AG09309 (cell line): ENCODE measurements around the gene FAT4.

Experiments used
- DNase-seq: peaks from one replicate; pipeline ENCODE4 v3.0.0-alpha.2; 2010; ENCODE audit warnings: low read depth
- H3K4me3 ChIP-seq: 2 replicates; pipeline ENCODE4 v1.5.1; 2011; ENCODE audit warnings: mild to moderate bottlenecking, low read depth, low read length, moderate library complexity; ENCODE audit not compliant: control insufficient read depth
- CTCF ChIP-seq: IDR thresholded peaks from 2 replicates; pipeline ENCODE4 v1.5.1; 2011; ENCODE audit warnings: mild to moderate bottlenecking, low read depth, low read length, inconsistent platforms; ENCODE audit not compliant: insufficient read depth, control insufficient read depth; ENCODE audit errors: missing control alignments

Gene FAT4

GRCh38 chr4:125277790-125278189 is 37.0 kb upstream of the FAT4 start:
- DNase-seq: no peak
- no peak for TF ChIP-seq CTCF
- no peak overlapping the region for H3K4me3 ChIP-seq

GRCh38 chr4:125280892-125281403 is 33.8 kb upstream of the FAT4 start:
- DNase-seq: no peak
- no peak for TF ChIP-seq CTCF
- H3K4me3 ChIP-seq: no peak overlapping the region

- DNase-seq: peak; percentile 13
- peak; percentile 32 for TF ChIP-seq CTCF
- H3K4me3 ChIP-seq: no peak overlapping the region
Observed at GRCh38 chr4:125283707-125284279, 31.0 kb upstream of the FAT4 start.

GRCh38 chr4:125297116-125297515 is 17.6 kb upstream of the FAT4 start:
- no peak for DNase-seq
- TF ChIP-seq CTCF: no peak
- no peak overlapping the region for H3K4me3 ChIP-seq

- no peak for TF ChIP-seq CTCF
- H3K4me3 ChIP-seq: no peak overlapping the region
- DNase-seq: no peak
Observed at GRCh38 chr4:125303058-125303457, 11.7 kb upstream of the FAT4 start.

GRCh38 chr4:125303821-125304220 is 10.9 kb upstream of the FAT4 start:
- TF ChIP-seq CTCF: no peak

GRCh38 chr4:125306112-125306511 is 8.6 kb upstream of the FAT4 start:
- TF ChIP-seq CTCF: no peak
- H3K4me3 ChIP-seq: no peak overlapping the region
- no peak for DNase-seq

More at GRCh38 chr4:125303821-125304220, 10.9 kb upstream of the FAT4 start:
- H3K4me3 ChIP-seq: no peak overlapping the region
- DNase-seq: no peak
